MV-4-11 (cell line): ENCODE data around the gene NBEAL2.

Source experiments
- DNase-seq: peaks from one replicate; lab custom pipeline; 2025; lab: John Stamatoyannopoulos, UW

The NBEAL2 gene

GRCh38 chr3:46946416-46946815 is 33.0 kb upstream of the NBEAL2 start:
- no peak for DNase-seq

DNA sequence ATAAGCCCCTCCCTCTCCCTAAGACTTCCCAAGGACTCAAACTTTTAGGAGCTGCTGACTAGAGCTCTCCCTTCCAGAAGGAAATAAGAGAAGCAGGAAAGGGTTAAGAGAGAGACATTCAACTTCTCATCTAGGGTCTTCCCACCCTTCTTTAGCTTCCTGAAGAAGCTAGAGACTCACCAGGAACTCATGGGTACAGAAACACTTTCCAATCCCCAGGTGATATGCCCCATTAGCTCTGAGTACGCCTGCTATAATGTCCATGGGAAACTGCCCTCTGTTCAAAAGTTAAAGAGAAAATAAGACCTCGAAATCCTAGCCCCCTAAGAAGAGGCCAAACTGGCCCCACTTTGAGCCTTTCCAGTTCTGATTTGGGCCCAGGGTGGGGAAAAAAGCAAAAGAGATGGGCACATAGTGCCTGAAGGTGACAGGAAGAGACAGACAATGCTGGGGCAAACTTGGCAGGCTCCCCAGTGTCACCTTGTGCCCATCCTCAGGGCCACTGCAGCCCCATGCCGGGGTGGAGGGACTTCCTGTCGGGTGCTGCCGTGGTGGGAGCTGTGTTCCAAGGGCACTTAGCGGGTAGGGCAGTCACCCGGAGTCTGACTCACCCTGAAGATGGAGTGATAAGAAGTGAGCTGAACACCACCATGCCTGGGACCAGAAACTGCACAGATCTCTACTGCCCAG is 32.5 kb upstream of the NBEAL2 start:
- DNase-seq = no peak

GRCh38 chr3:46947546-46947901 is 31.9 kb upstream of the NBEAL2 start:
- DNase-seq = no peak

GRCh38 chr3:46947981-46948791 is 31.3 kb upstream of the NBEAL2 start:
- DNase-seq = peak; percentile 51

DNA sequence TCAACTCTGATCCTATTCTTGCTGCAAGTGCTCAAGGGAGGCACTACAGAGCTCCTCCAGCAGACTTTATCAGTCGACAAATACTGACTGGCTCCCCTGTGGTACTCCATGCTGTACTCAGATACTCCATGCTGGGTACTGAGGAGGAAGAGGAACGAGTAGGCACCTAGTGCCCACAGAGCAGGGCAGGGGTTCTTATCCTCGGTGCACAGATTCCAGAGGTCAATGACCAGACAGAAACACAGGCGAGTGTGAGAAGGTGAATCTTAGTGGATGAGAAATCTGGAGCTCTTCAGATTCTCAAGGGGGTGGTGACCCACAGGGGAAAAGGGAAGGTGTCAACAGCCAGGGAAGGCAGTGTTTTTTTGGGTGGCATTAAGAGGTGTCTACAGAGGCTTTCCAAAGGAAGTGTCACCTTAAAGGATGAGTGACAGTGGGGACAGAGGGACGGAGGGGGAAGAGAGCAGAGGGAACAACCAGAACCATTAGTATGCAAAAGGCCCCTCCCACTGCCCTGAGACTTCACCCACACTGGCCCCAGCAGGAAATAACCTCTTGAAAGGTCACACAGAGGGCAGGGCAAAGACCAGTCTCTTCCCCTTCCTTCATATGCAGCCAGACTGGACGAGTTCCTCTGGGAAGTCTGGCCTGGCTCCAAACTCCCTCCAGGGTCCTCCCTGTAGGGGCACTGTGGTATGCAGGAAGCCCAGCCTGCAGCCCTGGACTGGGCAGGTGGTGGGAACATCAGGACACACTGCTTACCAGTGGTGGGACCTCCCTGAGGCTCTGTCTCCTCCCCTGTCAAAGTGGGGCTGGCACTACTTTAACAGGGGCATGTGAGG is 30.4 kb upstream of the NBEAL2 start:
- peak; percentile 77 for DNase-seq

DNA sequence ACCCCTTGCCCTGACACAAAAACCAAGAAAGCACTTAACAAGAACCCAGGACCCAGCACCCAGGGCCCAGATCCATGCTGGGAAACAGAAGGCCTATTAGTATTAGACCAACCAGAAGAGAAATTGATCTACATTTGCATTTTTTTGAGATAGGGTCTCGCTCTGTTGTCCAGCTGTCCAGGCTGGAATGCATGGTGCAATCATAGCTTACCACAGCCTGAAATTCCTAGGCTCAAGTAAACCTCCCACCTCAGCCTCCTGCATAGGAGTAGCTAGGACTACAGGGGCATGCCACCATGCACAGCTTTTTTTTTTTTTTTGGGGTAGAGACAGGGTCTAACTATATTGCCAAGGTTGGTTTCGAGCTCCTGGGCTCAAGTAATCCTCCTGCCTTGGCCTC is 29.3 kb upstream of the NBEAL2 start:
- no peak for DNase-seq

DNA sequence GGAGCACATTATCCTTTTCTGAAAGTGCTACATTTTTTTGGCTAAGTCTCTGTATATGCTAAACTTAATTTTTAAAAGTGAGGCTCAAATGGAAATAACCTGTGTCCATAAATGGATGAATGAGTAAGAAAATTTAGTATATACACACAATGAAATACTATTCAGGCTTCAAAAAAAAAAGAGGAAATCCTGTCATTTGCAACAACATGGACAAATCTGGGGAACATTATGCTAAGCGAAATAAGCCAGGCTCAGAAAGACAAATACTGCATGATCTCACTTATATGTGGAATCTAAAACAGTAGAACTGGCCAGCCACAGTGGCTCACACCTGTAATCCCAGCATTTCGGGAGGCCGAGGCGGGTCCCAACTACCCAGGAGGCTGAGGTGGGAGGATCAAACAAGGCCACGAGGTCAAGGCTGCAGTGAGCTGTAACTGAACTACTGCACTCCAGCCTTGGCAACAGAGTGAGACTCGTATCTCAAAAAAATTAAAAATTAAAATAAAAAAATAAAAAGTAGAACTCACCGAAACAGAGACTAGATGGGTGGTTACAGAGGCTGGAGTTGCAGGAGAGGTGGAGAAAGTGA is 28.7 kb upstream of the NBEAL2 start:
- no peak for DNase-seq

- no peak for DNase-seq
Measured at GRCh38 chr3:46952813-46953212, 26.7 kb upstream of the NBEAL2 start.

GRCh38 chr3:46953234-46954010 is 26.0 kb upstream of the NBEAL2 start:
- peak; percentile 95 for DNase-seq

GRCh38 chr3:46954178-46954577 is 25.3 kb upstream of the NBEAL2 start:
- DNase-seq = no peak

DNA sequence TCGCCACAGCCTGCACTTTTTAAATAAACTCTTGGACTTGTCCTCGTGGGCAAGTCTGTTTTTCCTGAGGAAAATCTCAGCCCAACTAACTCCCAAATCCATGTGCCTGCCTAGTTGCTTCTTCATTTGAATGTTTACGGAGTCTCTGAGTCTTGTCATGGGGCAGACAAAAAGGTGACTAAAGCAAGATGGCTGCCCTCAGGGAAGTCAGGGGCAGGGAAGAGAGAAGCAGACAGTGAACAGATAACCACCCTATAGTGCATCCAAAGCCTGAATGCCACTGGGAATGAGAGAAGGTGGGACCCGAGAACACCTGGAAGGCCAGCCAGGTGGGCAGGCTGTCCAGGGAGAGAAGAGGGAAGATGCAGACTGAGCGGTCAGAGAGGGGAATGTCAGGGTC is 24.3 kb upstream of the NBEAL2 start:
- DNase-seq = no peak

DNA sequence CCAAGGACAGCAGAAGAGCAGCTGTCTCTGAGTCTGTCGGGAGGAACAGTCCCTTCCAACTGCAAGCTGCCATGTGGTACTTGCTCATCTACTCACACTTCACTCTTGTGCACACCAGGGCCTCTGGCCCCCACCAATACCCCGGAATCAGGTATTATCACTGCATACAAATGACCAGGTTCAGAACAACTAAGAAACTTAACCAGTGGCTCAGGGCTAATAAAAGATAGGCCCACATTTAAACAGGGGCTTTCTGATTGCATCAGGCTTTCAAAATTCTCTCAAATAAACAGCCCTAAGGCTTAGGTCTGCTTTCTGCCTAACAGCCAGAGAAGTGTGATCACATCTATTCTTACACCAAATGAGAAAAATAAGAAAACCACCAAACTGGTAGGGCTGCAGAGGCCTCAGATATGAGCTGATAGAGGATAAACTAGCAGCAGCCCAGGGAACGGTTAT is 23.6 kb upstream of the NBEAL2 start:
- DNase-seq = peak; percentile 10

GRCh38 chr3:46957092-46957820 is 22.2 kb upstream of the NBEAL2 start:
- DNase-seq = peak; percentile 15

GRCh38 chr3:46958467-46959160 is 20.9 kb upstream of the NBEAL2 start:
- DNase-seq = no peak

- peak; percentile 31 for DNase-seq
Measured at GRCh38 chr3:46959161-46959511, 20.3 kb upstream of the NBEAL2 start.

DNA sequence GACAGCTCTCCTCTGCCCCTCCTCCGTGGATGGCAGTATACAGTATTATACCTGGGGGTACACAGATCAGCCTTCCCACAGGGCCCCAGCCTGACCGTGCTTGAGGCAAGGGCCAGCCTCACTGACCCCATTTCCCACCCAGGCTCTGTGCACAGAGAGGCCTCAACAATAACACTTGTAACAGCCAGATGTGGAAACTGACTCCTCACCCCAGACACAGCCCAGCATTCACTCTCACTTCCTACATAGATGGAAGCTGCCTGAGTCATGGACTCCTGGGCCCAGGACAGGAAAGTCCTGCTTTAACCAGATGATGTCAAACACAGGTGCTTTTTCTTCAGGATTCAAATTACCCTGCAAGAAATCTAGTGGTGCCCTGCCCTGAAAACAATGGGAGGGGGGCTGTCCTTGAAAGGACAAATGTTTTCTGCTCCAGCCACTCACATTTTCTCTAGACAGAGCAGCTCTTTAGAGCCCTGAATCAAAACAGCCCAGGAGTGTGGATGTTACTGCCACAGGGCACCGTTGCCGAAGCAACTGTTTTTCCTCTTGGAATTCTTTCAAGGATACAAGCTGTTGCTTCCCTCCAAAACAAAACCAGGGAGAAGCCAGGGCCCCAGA is 19.3 kb upstream of the NBEAL2 start:
- peak; percentile 68 for DNase-seq

- DNase-seq = no peak
Measured at GRCh38 chr3:46960835-46961234, 18.6 kb upstream of the NBEAL2 start.

DNA sequence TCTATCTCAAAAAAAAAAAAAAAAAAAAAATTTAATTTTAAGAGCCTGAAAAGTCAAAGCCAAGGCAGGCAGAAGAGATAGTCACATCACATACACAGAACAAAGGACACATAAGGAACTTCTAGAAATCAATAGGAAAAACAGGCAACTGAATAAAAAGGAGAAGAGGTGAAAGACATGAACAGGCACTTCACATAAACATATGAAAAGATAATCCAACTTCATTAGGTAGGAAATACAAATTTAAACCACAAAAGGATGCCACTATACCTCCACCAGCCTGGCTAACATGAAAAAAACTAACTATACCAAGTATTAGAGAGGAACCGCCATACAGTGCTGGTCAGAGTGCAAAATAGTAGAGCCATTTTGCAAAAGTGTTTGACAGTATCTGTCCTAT is 17.0 kb upstream of the NBEAL2 start:
- no peak for DNase-seq

DNA sequence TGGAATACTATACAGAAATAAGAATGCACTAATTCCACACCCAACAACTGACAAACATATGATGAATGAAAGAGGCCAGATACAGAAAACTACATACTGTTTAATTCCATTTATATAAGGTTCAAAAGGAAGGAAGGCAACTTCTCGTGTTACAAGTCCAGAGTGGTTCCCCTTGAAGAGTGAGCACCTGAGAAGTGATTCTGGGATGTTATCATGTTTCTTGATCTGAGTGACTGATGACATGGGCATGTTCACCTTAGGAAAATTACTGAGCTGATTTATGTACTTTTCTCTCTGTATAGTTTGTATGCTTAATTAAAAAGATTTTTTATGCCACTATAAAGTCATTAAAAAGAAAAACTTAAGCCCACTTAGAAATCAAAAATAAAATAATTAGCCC is 16.5 kb upstream of the NBEAL2 start:
- no peak for DNase-seq
